ENCODE data around the gene SLC39A7. TPM values are rescaled to one million over a fixed set of nuclear protein-coding genes. Genes with fewer than 3 reads are reported as not detected.

SLC39A7 gene
- total and polyA plus RNA-seq, 9 donors, result 66.1 to 136 (median 92.0) TPM

- Histone ChIP-seq H3K36me3 (ENCODE audit: control insufficient read depth, insufficient read depth, low read length) (peaks cover 11% of the 10 kb centered on the region), H3K27ac (ENCODE audit: low read length) (no peak overlapping the region), H3K27me3 (ENCODE audit: control insufficient read depth, insufficient read depth, low read length) (peaks cover 2% of the 10 kb centered on the region), H3K4me3 (ENCODE audit: low read length) (no peak overlapping the region), H3K4me1 (ENCODE audit: control insufficient read depth, insufficient read depth, low read length) (no peaks in the 10 kb centered on the region), H3K9me3 (replicated peaks; ENCODE audit: control insufficient read depth, low read depth, low read length) (no peaks in the 10 kb centered on the region)
- 92% methylated on average over 2 of the region's 10 CpGs for WGBS (ENCODE audit: insufficient coverage)
- DNase-seq, result no peak
Measured at GRCh38 chr6:33175436-33176069, 25.1 kb upstream of the SLC39A7 start.

- no peaks in the 10 kb centered on the region for H3K9me3 ChIP-seq (replicated peaks; ENCODE audit: control insufficient read depth, low read depth, low read length)
- H3K27ac ChIP-seq (ENCODE audit: low read length), result no peak overlapping the region
- WGBS (ENCODE audit: insufficient coverage), result 96% methylated on average over 4 of the region's 7 CpGs
- H3K4me3 ChIP-seq (ENCODE audit: low read length), result no peak overlapping the region
- peaks cover 2% of the 10 kb centered on the region for H3K27me3 ChIP-seq (ENCODE audit: control insufficient read depth, insufficient read depth, low read length)
- no peak for DNase-seq
- peaks cover 6% of the 10 kb centered on the region for H3K36me3 ChIP-seq (ENCODE audit: control insufficient read depth, insufficient read depth, low read length)
- no peaks in the 10 kb centered on the region for H3K4me1 ChIP-seq (ENCODE audit: control insufficient read depth, insufficient read depth, low read length)
Measured at GRCh38 chr6:33176906-33177305, 23.8 kb upstream of the SLC39A7 start.

GRCh38 chr6:33177552-33178446, 22.9 kb upstream of the SLC39A7 start:
- no peaks in the 10 kb centered on the region for H3K9me3 ChIP-seq (replicated peaks; ENCODE audit: control insufficient read depth, low read depth, low read length)
- 51% methylated on average over 4 of the region's 19 CpGs for WGBS (ENCODE audit: insufficient coverage)
- no peak overlapping the region for H3K27ac ChIP-seq (ENCODE audit: low read length)
- DNase-seq, result no peak
- peaks cover 6% of the 10 kb centered on the region for H3K36me3 ChIP-seq (ENCODE audit: control insufficient read depth, insufficient read depth, low read length)
- H3K4me1 ChIP-seq (ENCODE audit: control insufficient read depth, insufficient read depth, low read length), result no peaks in the 10 kb centered on the region
- H3K4me3 ChIP-seq (ENCODE audit: low read length), result no peak overlapping the region
- peaks cover 2% of the 10 kb centered on the region for H3K27me3 ChIP-seq (ENCODE audit: control insufficient read depth, insufficient read depth, low read length)

GRCh38 chr6:33178755-33179475, 21.8 kb upstream of the SLC39A7 start:
- DNase-seq, result no peak
- Histone ChIP-seq H3K27ac (ENCODE audit: low read length) (no peak overlapping the region), H3K36me3 (ENCODE audit: control insufficient read depth, insufficient read depth, low read length) (peaks cover 6% of the 10 kb centered on the region), H3K27me3 (ENCODE audit: control insufficient read depth, insufficient read depth, low read length) (no peaks in the 10 kb centered on the region), H3K4me3 (ENCODE audit: low read length) (no peak overlapping the region), H3K4me1 (ENCODE audit: control insufficient read depth, insufficient read depth, low read length) (no peaks in the 10 kb centered on the region), H3K9me3 (replicated peaks; ENCODE audit: control insufficient read depth, low read depth, low read length) (no peaks in the 10 kb centered on the region)
- WGBS (ENCODE audit: insufficient coverage), result 89% methylated on average over 5 of the region's 10 CpGs

- 91% methylated on average over 3 of the region's 7 CpGs for WGBS (ENCODE audit: insufficient coverage)
- H3K9me3 ChIP-seq (replicated peaks; ENCODE audit: control insufficient read depth, low read depth, low read length), result no peaks in the 10 kb centered on the region
- H3K27me3 ChIP-seq (ENCODE audit: control insufficient read depth, insufficient read depth, low read length), result peaks cover 3% of the 10 kb centered on the region
- H3K4me3 ChIP-seq (ENCODE audit: low read length), result no peak overlapping the region
- no peak overlapping the region for H3K27ac ChIP-seq (ENCODE audit: low read length)
- H3K36me3 ChIP-seq (ENCODE audit: control insufficient read depth, insufficient read depth, low read length), result peaks cover 6% of the 10 kb centered on the region
- no peaks in the 10 kb centered on the region for H3K4me1 ChIP-seq (ENCODE audit: control insufficient read depth, insufficient read depth, low read length)
- no peak for DNase-seq
Measured at GRCh38 chr6:33181141-33181540, 19.5 kb upstream of the SLC39A7 start.

GRCh38 chr6:33183071-33183683, 17.5 kb upstream of the SLC39A7 start:
- H3K36me3 ChIP-seq (ENCODE audit: control insufficient read depth, insufficient read depth, low read length), result peaks cover 10% of the 10 kb centered on the region
- H3K9me3 ChIP-seq (replicated peaks; ENCODE audit: control insufficient read depth, low read depth, low read length), result no peaks in the 10 kb centered on the region
- H3K4me1 ChIP-seq (ENCODE audit: control insufficient read depth, insufficient read depth, low read length), result no peaks in the 10 kb centered on the region
- no peak overlapping the region for H3K27ac ChIP-seq (ENCODE audit: low read length)
- no peak overlapping the region for H3K4me3 ChIP-seq (ENCODE audit: low read length)
- DNase-seq, result no peak
- H3K27me3 ChIP-seq (ENCODE audit: control insufficient read depth, insufficient read depth, low read length), result peaks cover 7% of the 10 kb centered on the region
- WGBS (ENCODE audit: insufficient coverage), result 80% methylated on average over 3 of the region's 5 CpGs

GRCh38 chr6:33185190-33185589, 15.5 kb upstream of the SLC39A7 start:
- DNase-seq, result no peak
- Histone ChIP-seq H3K27ac (ENCODE audit: low read length) (no peak overlapping the region), H3K27me3 (ENCODE audit: control insufficient read depth, insufficient read depth, low read length) (peaks cover 7% of the 10 kb centered on the region), H3K36me3 (ENCODE audit: control insufficient read depth, insufficient read depth, low read length) (peaks cover 10% of the 10 kb centered on the region), H3K4me3 (ENCODE audit: low read length) (no peak overlapping the region), H3K4me1 (ENCODE audit: control insufficient read depth, insufficient read depth, low read length) (peaks cover 2% of the 10 kb centered on the region), H3K9me3 (replicated peaks; ENCODE audit: control insufficient read depth, low read depth, low read length) (no peaks in the 10 kb centered on the region)
- 47% methylated on average over 6 of the region's 9 CpGs for WGBS (ENCODE audit: insufficient coverage)

GRCh38 chr6:33185654-33186187, 14.9 kb upstream of the SLC39A7 start:
- H3K36me3 ChIP-seq (ENCODE audit: control insufficient read depth, insufficient read depth, low read length), result peaks cover 10% of the 10 kb centered on the region
- no peaks in the 10 kb centered on the region for H3K9me3 ChIP-seq (replicated peaks; ENCODE audit: control insufficient read depth, low read depth, low read length)
- H3K27ac ChIP-seq (ENCODE audit: low read length), result no peak overlapping the region

GRCh38 chr6:33187809-33188208, 12.9 kb upstream of the SLC39A7 start:
- H3K27me3 ChIP-seq (ENCODE audit: control insufficient read depth, insufficient read depth, low read length), result peaks cover 30% of the 10 kb centered on the region
- 100% methylated on average over 1 of the region's 1 CpG for WGBS (ENCODE audit: insufficient coverage)
- no peak overlapping the region for H3K27ac ChIP-seq (ENCODE audit: low read length)

More at GRCh38 chr6:33185654-33186187, 14.9 kb upstream of the SLC39A7 start:
- H3K27me3 ChIP-seq (ENCODE audit: control insufficient read depth, insufficient read depth, low read length), result peaks cover 10% of the 10 kb centered on the region
- H3K4me1 ChIP-seq (ENCODE audit: control insufficient read depth, insufficient read depth, low read length), result peaks cover 7% of the 10 kb centered on the region
- no peak for DNase-seq
- H3K4me3 ChIP-seq (ENCODE audit: low read length), result no peak overlapping the region
- 71% methylated on average over 4 of the region's 4 CpGs for WGBS (ENCODE audit: insufficient coverage)

More at GRCh38 chr6:33187809-33188208, 12.9 kb upstream of the SLC39A7 start:
- DNase-seq, result no peak
- H3K4me1 ChIP-seq (ENCODE audit: control insufficient read depth, insufficient read depth, low read length), result peaks cover 27% of the 10 kb centered on the region
- H3K36me3 ChIP-seq (ENCODE audit: control insufficient read depth, insufficient read depth, low read length), result peaks cover 10% of the 10 kb centered on the region
- H3K9me3 ChIP-seq (replicated peaks; ENCODE audit: control insufficient read depth, low read depth, low read length), result no peaks in the 10 kb centered on the region
- no peak overlapping the region for H3K4me3 ChIP-seq (ENCODE audit: low read length)
